Sigmoid colon (tissue), 4 donors: ENCODE data around the gene PDE6C.

ENCODE experiments used
- EP300 ChIP-seq, 4 donors: sonication (generic); formaldehyde crosslinking; IDR thresholded peaks; one replicate each; pipeline ENCODE4 v1.6.1; 2017; ENCODE audit warnings: antibody characterized with exemption in 4 of 4
- POLR2A ChIP-seq, 2 donors: fragments of 450-650 bp; IDR thresholded peaks; one replicate each; pipeline ENCODE4 v1.6.1; 2016; ENCODE audit warnings: antibody characterized with exemption in 2 of 2, mild to moderate bottlenecking in 2 of 2, moderate library complexity in 2 of 2
- POLR2AphosphoS5 ChIP-seq, 4 donors: sonication (generic); formaldehyde crosslinking; IDR thresholded peaks; one replicate each; pipeline ENCODE4 v1.6.1; 2017; ENCODE audit warnings: antibody characterized with exemption in 4 of 4
- TF ChIP-seq, protein P1 (sequence below), 4 experiments: fragments of 450-650 bp in 3 of 4; fragments of 200-600 bp in 1 of 4; IDR thresholded peaks; one replicate each; pipeline ENCODE4 v1.5.1; 2016 to 2019; ENCODE audit warnings: antibody characterized with exemption in 4 of 4, mild to moderate bottlenecking in 3 of 4, moderate library complexity in 2 of 4

- TF ChIP-seq, protein P1, sequence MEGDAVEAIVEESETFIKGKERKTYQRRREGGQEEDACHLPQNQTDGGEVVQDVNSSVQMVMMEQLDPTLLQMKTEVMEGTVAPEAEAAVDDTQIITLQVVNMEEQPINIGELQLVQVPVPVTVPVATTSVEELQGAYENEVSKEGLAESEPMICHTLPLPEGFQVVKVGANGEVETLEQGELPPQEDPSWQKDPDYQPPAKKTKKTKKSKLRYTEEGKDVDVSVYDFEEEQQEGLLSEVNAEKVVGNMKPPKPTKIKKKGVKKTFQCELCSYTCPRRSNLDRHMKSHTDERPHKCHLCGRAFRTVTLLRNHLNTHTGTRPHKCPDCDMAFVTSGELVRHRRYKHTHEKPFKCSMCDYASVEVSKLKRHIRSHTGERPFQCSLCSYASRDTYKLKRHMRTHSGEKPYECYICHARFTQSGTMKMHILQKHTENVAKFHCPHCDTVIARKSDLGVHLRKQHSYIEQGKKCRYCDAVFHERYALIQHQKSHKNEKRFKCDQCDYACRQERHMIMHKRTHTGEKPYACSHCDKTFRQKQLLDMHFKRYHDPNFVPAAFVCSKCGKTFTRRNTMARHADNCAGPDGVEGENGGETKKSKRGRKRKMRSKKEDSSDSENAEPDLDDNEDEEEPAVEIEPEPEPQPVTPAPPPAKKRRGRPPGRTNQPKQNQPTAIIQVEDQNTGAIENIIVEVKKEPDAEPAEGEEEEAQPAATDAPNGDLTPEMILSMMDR (IDR thresholded peaks at IDR 0.05), result no peak
- TF ChIP-seq POLR2A (IDR thresholded peaks at IDR 0.05) (no peak), EP300 (IDR thresholded peaks at IDR 0.05) (no peak), POLR2AphosphoS5 (IDR thresholded peaks at IDR 0.05) (no peak)
Measured at GRCh38 chr10:93584445-93584844, 27.9 kb upstream of the PDE6C start.
